DMS 273 (cell line): ENCODE data around the gene RBBP4.
"Not testable (repeated sequence)": the region's sequence is repeated elsewhere in the genome, so short reads cannot be mapped to it uniquely, and the experiment has no call there.

Experiments used
- DNase-seq: peaks from one replicate; lab custom pipeline; 2025; ENCODE audit not compliant: unreplicated experiment; lab: John Stamatoyannopoulos, UW

Gene RBBP4

GRCh38 chr1:32639489-32640075 lies 11.4 kb upstream of the RBBP4 start:
- no peak for DNase-seq

- not testable (repeated sequence) for DNase-seq
These were observed 8.6 kb upstream of the RBBP4 start for GRCh38 chr1:32642292-32642827.

DNA sequence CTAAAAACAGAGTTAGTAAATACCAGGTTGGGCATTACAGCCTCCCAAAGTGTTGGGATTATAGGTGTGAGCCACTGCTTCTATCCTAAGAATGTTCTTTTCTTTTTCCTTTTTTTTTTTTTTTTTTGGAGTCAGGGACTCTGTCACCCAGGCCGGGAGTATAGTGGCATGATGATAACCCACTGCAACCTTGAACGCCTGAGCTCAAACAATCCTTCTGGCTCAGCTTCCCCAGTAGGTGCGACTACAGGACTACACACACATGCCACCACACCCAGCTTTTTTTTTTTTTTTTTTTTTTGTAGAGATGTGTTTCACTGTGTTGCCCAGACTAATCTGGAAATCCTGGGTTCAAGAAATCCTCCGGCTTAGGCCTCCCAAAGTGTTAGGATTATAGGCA lies 6.6 kb upstream of the RBBP4 start:
- no peak for DNase-seq

GRCh38 chr1:32647308-32648134 lies 3.5 kb upstream of the RBBP4 start:
- no peak for DNase-seq

- DNase-seq = peak; percentile 98
These were observed 708 bp upstream of the RBBP4 start, which contains the start of gene ZBTB8OS for GRCh38 chr1:32650248-32650751. Gene ZBTB8OS, minus strand, starts transcription at chr1:32650550. Its CDS starts 21 bp downstream, at chr1:32650529.

DNA sequence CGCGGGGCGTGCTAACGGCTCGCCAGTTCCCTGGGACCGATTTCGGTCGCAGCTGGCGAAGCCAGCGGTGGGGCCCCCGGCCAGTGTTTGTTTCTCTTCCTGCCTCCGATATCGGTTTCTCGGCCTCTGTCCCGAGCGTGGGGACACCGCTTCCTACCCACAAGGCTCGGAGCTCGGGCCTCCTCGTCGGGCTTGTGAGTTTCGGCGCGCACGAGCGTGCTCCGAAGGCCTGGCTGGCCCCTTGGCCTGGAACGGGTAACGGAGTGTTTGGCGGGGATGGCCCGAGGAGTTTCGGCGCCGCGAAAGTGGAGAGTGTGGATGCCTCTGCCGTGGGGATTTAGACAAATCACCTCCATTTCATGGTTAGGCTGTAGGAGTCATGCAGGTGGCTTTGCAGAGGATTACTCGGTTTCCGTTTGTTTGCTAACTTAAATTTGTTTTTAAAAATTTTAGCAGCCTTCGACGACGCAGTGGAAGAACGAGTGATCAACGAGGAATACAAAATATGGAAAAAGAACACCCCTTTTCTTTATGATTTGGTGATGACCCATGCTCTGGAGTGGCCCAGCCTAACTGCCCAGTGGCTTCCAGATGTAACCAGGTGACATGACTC lies 559 bp downstream of the RBBP4 start:
- peak; percentile 85 for DNase-seq

DNA sequence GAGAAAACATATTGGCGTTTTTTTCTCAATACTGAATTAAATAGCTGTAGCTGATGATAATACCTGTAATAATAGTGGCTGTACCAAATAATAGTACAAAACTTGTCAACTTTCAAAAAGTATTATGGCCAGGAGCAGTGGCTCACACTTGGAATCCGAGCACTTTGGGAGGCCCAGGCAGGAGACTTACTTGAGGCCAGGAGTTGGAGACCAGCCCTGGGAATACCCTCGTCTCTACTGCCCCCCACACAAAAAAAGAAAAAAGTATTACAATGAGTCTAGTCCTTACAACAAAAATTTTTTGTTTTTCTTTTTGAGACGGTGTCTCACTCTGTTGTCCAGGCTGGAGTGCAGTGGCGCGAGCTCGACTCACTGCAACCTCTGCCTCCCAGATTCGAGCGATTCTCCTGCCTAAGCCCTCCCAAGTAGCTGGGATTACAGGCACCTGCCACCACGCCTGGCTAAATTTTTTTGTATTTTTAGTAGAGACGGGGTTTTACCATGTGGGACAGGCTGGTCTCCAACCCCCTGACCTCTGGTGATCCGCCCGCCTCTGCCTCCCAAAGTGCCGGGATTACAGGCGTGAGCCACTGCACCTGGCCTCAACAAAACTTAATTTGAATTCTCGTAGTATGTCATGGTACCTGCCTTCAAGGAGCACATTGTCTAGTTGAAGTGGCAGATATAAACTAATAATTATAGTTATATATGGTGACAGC lies 1.4 kb downstream of the RBBP4 start:
- DNase-seq = no peak

DNA sequence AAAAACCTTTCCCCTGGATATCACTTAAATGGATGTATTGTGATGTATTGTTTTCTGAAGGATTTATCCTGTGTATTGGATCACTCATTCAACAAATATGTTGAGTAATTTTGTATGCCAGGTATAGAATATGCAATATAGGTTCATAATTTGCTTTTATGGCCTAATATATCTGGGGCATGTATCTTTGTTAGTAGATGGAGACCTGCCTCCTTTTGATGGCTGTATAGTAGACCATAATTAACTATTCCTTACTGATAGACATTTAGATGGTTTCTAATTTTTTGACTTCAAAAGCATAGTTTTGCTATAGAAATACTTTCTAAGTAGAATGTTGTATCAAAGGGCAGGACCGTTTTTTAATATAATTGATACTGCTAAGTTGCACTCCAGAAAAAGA lies 8.6 kb downstream of the RBBP4 start:
- DNase-seq = no peak

DNA sequence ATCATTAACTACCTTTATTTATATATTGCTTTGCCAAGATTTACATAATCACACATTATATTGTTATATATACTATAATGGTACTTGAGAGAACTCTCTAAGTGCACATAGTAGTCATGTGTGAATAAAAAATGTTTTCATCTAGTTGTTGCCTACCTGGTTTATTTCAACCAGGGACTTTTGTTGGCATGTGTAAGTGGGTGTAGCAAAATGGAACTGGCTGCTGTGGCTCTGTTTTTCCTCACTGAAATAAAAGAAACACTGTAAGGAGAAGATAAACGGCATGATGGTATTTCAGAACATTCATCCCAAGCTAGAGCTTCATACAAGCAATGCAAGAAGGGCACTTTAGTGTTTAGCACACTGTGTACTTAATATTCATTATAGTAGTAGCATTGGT lies 14.9 kb downstream of the RBBP4 start:
- DNase-seq = no peak

GRCh38 chr1:32666901-32667566 lies 16.0 kb downstream of the RBBP4 start:
- no peak for DNase-seq

DNA sequence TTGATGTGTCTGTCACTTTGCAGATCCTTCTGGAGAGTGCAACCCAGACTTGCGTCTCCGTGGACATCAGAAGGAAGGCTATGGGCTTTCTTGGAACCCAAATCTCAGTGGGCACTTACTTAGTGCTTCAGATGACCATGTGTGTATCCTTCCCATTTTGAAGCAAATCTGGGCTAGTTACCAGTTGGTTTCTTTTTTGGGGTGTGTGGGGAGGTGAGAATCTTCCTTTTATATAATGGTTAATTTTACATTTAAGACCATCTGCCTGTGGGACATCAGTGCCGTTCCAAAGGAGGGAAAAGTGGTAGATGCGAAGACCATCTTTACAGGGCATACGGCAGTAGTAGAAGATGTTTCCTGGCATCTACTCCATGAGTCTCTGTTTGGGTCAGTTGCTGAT lies 17.7 kb downstream of the RBBP4 start:
- not testable (repeated sequence) for DNase-seq

- DNase-seq = no peak
These were observed 25.9 kb downstream of the RBBP4 start for GRCh38 chr1:32676945-32677344.

GRCh38 chr1:32679993-32680392 lies 29.0 kb downstream of the RBBP4 start:
- not testable (repeated sequence) for DNase-seq

DNA sequence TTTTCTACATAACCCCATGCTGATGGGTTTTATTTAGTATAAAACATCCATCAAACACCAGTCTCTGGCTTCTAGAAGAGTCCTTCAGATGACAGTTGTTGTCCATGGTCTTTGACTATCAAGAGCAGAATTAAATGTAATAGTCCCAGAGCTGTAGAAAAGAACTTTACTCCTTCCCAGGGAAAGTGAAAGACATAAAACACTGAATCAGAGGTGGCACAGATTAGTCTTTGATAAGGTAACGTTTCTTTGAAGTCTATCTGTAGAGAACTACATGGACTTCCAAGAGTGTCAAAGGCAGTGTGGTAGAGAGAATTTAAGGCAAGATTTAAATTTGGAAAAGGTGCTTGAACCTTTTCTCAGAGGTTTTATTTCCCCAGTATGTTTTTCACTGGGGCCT lies 29.6 kb downstream of the RBBP4 start:
- DNase-seq = no peak

GRCh38 chr1:32681509-32681908 lies 30.5 kb downstream of the RBBP4 start:
- DNase-seq = no peak

GRCh38 chr1:32681999-32682398 lies 31.0 kb downstream of the RBBP4 start:
- no peak for DNase-seq

GRCh38 chr1:32683397-32683796 lies 32.4 kb downstream of the RBBP4 start:
- no peak for DNase-seq

DNA sequence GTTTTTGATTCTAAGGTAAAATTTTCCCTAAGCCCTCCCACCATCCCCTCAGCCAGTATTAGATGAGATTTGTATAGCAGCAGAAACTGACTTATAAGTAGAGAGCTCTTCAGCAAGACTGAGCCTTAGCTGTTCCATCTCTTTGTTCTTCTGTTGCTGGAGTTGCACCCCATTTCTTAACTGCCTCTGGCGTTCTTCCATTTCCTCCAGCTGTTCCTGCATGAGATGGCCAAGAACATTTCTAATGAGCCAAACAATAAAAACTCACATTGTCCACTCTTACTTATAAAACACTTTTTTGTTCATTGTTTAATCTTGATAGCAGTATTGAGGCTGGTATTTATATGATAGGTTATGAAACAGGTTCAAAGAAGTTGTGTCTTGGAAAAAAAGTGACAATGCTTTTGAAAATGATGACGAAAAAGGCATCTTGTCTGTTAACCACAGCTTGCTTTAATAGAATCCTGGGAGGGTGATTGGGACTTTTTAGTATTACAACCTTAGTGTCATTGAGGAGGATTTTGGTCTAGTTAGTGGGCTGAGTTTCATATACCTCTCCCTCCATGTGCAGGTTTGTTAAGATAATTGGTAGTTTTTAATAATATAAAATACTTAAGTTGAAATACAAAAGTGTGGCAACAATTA lies 33.3 kb downstream of the RBBP4 start:
- DNase-seq = peak; percentile 33

DNA sequence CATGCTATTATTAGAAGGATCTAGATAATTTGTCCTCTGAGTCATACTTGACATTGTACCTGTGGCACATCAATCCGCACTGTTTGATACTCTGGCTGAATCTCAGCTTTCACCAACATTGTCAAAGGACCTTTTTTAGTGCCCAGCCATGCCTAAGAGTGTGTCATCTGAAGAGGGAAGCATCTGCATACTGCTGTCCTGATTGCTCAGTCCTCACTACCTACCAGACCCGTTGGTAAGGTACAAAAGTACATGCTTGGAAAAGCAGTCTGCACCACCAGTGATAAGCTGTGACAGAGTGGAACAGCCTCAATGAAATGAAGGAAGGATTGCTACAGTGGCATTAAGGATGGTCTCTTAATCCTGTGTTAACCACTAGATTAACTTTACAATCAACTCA lies 34.5 kb downstream of the RBBP4 start:
- no peak for DNase-seq

GRCh38 chr1:32686387-32686786 lies 35.4 kb downstream of the RBBP4 start:
- no peak for DNase-seq
